Activated B cell treated with CpG ODN at 0.5 μM for 24 hours (primary cell): ENCODE results near the gene SLC7A5. TPM values are rescaled to one million over a fixed set of nuclear protein-coding genes. Genes with fewer than 3 reads are reported as not detected.
"Not testable (repeated sequence)": the region's sequence is repeated elsewhere in the genome, so short reads cannot be mapped to it uniquely, and the experiment has no call there.

Experiments
- ATAC-seq: fragments of 200-7000 bp; cut with Tn5 transposase; one replicate; pipeline ENCODE4 v1.10.0; 2021; ENCODE audit warnings: low read depth, mild to moderate bottlenecking, moderate library complexity
- CTCF ChIA-PET: fragments of 350-600 bp; sonication (Branson Sonifier 250); formaldehyde crosslinking; loops from one replicate; lab custom pipeline; 2021; ENCODE audit warnings: antibody characterized with exemption; lab: Charles Lee
- POLR2A ChIA-PET: fragments of 350-600 bp; sonication (Branson Sonifier 250); formaldehyde crosslinking; loops from one replicate; lab custom pipeline; 2021; ENCODE audit warnings: antibody characterized with exemption; lab: Charles Lee
- DNase-seq: peaks from one replicate; pipeline ENCODE4 v3.0.0; 2022
- H3K27ac Mint-ChIP-seq: one replicate; pipeline ENCODE4 v1.8.0; 2020; ENCODE audit warnings: mixed read lengths
- H3K27me3 Mint-ChIP-seq: one replicate; pipeline ENCODE4 v1.8.0; 2021; ENCODE audit warnings: mixed read lengths
- H3K36me3 Mint-ChIP-seq: one replicate; pipeline ENCODE4 v1.8.0; 2021; ENCODE audit warnings: low read depth, mixed read lengths
- H3K4me1 Mint-ChIP-seq: one replicate; pipeline ENCODE4 v1.8.0; 2021; ENCODE audit warnings: mixed read lengths
- H3K4me3 Mint-ChIP-seq: one replicate; pipeline ENCODE4 v1.8.0; 2020; ENCODE audit warnings: mild to moderate bottlenecking, mixed read lengths
- H3K9me3 Mint-ChIP-seq: one replicate; pipeline ENCODE4 v1.8.0; 2020; ENCODE audit warnings: mixed read lengths
- CTCF ChIP-seq: fragments of 200-600 bp; IDR thresholded peaks from one replicate; pipeline ENCODE4 v1.8.0; 2022; ENCODE audit warnings: antibody characterized with exemption, mild to moderate bottlenecking
- intact Hi-C: fragments of 100-400 bp; cut with micrococcal nuclease; formaldehyde crosslinking; loops from one replicate; pipeline ENCODE4 v1.15.1; 2024
- total RNA-seq: library from RNA; stranded (reverse); gene quantifications from 2 replicates; pipeline ENCODE4 v1.2.3, GENCODE V29; 2022

The SLC7A5 gene
- total RNA-seq, 1 donor from 2014 or later, result 111 TPM

GRCh38 chr16:87828907-87829621 lies 40.2 kb downstream of the SLC7A5 start:
- ChIA-PET CTCF (interaction anchor here (1.5 to 2.2 kb wide), 2 partner anchors 21 to 42 kb away, joined by 5 to 6 read pairs; no protein-coding TSS in a partner anchor), POLR2A (interaction anchor here (4.7 kb wide), 1 partner anchor 18 kb away, joined by 23 read pairs; no protein-coding TSS in a partner anchor)
- no peaks in the 10 kb centered on the region for H3K9me3 Mint-ChIP-seq
- TF ChIP-seq CTCF, result no peak
- H3K4me1 Mint-ChIP-seq, result peaks cover 31% of the 10 kb centered on the region
- H3K36me3 Mint-ChIP-seq, result peaks cover 42% of the 10 kb centered on the region
- no peak overlapping the region for H3K27ac Mint-ChIP-seq
- ATAC-seq (no peak), DNase-seq (no peak)
- no peak overlapping the region for H3K4me3 Mint-ChIP-seq
- intact Hi-C loops, result no loop called here
- peaks cover 1% of the 10 kb centered on the region for H3K27me3 Mint-ChIP-seq

- no peak overlapping the region for H3K4me3 Mint-ChIP-seq
- no peak overlapping the region for H3K27ac Mint-ChIP-seq
- TF ChIP-seq CTCF, result no peak
- intact Hi-C loops, result no loop called here
- H3K27me3 Mint-ChIP-seq, result peaks cover 1% of the 10 kb centered on the region
- DNase-seq (no peak), ATAC-seq (no peak)
- H3K36me3 Mint-ChIP-seq, result peaks cover 36% of the 10 kb centered on the region
- POLR2A ChIA-PET, result interaction anchor here (0.7 to 4.7 kb wide), 2 partner anchors 18 to 36 kb away, joined by 3 to 23 read pairs; no protein-coding TSS in a partner anchor
- CTCF ChIA-PET, result interaction anchor here (1.2 to 2.2 kb wide), 3 partner anchors 22 to 49 kb away, joined by 3 to 6 read pairs (median 5); no protein-coding TSS in a partner anchor
- peaks cover 25% of the 10 kb centered on the region for H3K4me1 Mint-ChIP-seq
- no peaks in the 10 kb centered on the region for H3K9me3 Mint-ChIP-seq
Observed at GRCh38 chr16:87828071-87828906, 41.0 kb downstream of the SLC7A5 start.

GRCh38 chr16:87827588-87827915 lies 41.8 kb downstream of the SLC7A5 start:
- DNase-seq, H3K4me3 Mint-ChIP-seq, H3K9me3 Mint-ChIP-seq, ATAC-seq, H3K27ac Mint-ChIP-seq, intact Hi-C loops, H3K27me3 Mint-ChIP-seq: not testable (repeated sequence)
- Mint-ChIP-seq H3K36me3 (peaks cover 29% of the 10 kb centered on the region), H3K4me1 (peaks cover 18% of the 10 kb centered on the region)
- CTCF ChIA-PET, result interaction anchor here (1.2 kb wide), 1 partner anchor 49 kb away, joined by 3 read pairs; no protein-coding TSS in a partner anchor
- POLR2A ChIA-PET, result interaction anchor here (0.6 to 4.7 kb wide), 4 partner anchors 9 to 45 kb away, joined by 3 to 23 read pairs (median 4); no protein-coding TSS in a partner anchor

DNA sequence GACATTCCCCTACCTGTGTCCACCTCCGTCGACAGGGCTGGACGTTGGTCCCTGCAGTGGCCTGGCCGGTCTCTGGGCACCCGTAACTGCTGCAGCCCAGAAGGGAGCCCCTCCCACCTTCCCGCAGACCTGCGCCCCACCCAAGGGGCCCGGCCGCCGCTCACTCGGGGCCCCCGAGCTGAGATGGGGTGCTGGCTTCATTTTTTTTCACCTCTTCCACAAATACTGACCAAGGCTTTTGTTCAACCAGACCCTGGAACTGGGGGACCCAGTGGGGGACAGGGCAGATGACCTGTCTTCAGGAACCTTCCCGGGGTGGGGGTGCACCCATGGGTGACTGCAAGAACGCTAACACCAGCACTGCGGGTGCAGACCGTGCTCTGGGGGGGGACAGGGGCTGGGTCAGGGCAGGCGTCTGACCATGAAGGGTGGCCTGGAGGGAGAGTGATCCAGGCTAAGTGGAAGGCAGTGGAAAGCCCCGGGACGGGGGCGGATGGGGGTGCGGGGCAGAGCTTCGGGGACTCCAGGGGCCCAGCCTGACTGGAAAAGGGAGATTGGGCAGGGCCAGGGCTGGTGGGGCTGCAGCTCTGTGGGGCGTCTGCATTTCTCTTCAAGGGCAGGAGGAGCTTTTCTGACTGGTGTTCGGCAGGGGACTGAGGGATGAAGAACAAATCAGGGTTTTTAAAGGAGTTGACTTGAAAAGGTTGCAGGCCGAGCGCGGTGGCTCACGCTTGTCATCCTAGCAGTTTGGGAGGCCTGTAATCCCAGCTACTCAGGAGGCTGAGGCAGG lies 42.3 kb downstream of the SLC7A5 start:
- Mint-ChIP-seq H3K4me1 (peaks cover 18% of the 10 kb centered on the region), H3K4me3 (no peak overlapping the region), H3K27me3 (peaks cover 1% of the 10 kb centered on the region), H3K36me3 (peaks cover 24% of the 10 kb centered on the region), H3K27ac (no peak overlapping the region), H3K9me3 (no peaks in the 10 kb centered on the region)
- no peak for DNase-seq
- CTCF ChIA-PET, result interaction anchor here (1.2 kb wide), 1 partner anchor 48 kb away, joined by 3 read pairs; no protein-coding TSS in a partner anchor
- TF ChIP-seq CTCF, result no peak
- no peak for ATAC-seq
- intact Hi-C loops, result no loop called here
- POLR2A ChIA-PET, result interaction anchor here (0.6 to 4.7 kb wide), 6 partner anchors 9 to 124 kb away, joined by 3 to 23 read pairs (median 3); partner anchors contain the start of gene BANP

DNA sequence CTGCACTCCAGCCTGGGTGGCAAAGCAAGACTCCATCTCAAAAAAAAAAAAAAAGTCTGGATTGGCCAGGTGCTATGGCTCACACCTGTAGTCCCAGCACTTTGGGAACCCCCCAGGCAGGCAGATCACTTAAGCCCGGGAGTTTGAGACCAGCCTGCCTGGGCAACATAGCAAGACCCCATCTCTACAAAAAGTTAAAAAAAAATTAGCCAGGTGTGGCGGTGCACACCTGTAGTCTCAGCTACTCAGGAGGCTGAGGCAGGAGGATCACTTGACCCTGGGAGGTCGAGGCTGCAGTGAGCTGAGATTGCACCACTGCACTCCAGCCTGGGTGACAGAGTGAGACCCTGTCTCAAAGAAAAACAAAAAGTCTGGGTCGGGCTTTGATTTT lies 42.9 kb downstream of the SLC7A5 start:
- CTCF ChIA-PET, ATAC-seq, DNase-seq, H3K4me3 Mint-ChIP-seq, H3K27me3 Mint-ChIP-seq, intact Hi-C loops, H3K27ac Mint-ChIP-seq, H3K9me3 Mint-ChIP-seq: not testable (repeated sequence)
- POLR2A ChIA-PET, result interaction anchor here (0.6 to 4.7 kb wide), 7 partner anchors 16 to 449 kb away, joined by 3 to 23 read pairs (median 3); partner anchors contain the start of gene BANP
- Mint-ChIP-seq H3K36me3 (peaks cover 18% of the 10 kb centered on the region), H3K4me1 (peaks cover 21% of the 10 kb centered on the region)

- ATAC-seq, H3K27ac Mint-ChIP-seq, DNase-seq, H3K27me3 Mint-ChIP-seq, H3K9me3 Mint-ChIP-seq, intact Hi-C loops, H3K4me3 Mint-ChIP-seq, CTCF ChIA-PET: not testable (repeated sequence)
- Mint-ChIP-seq H3K36me3 (peaks cover 12% of the 10 kb centered on the region), H3K4me1 (peaks cover 20% of the 10 kb centered on the region)
- POLR2A ChIA-PET, result interaction anchor here (0.6 to 4.7 kb wide), 8 partner anchors 15 to 448 kb away, joined by 3 to 23 read pairs (median 4); no protein-coding TSS in a partner anchor
Observed at GRCh38 chr16:87825842-87826120, 43.5 kb downstream of the SLC7A5 start.
